Thoracic aorta (tissue), 2 donors: ENCODE data around the gene ATF5. TPM values are rescaled to one million over a fixed set of nuclear protein-coding genes. Genes with fewer than 3 reads are reported as not detected.

Experiments used
- ATAC-seq: fragments of 150-250 bp; one replicate; pipeline ENCODE4 v1.8.0; 2017; ENCODE audit warnings: low read depth; ENCODE audit not compliant: insufficient number of reproducible peaks, low FRiP score
- DNase-seq: peaks from one replicate; pipeline ENCODE4 v3.0.0-alpha.2; 2020; ENCODE audit warnings: low spot score
- H3K27ac ChIP-seq, 2 donors: fragments of 200-600 bp; sonication (generic); 1 replicate in 1 of 2; 2 replicates in 1 of 2; pipeline ENCODE4 v1.5.1; 2016; ENCODE audit warnings: mild to moderate bottlenecking in 2 of 2, moderate library complexity in 2 of 2
- H3K27me3 ChIP-seq: fragments of 200-600 bp; sonication (generic); replicated peaks from 2 replicates; pipeline ENCODE4 v1.6.0; 2016; ENCODE audit warnings: mild to moderate bottlenecking; ENCODE audit not compliant: insufficient read depth
- H3K36me3 ChIP-seq: fragments of 200-600 bp; sonication (generic); one replicate; pipeline ENCODE4 v1.5.1; 2016
- H3K4me1 ChIP-seq, 2 donors: fragments of 200-600 bp; sonication (generic); 1 replicate in 1 of 2; 2 replicates in 1 of 2; pipeline versions ENCODE4 v1.5.1 to v1.6.0; 2016; ENCODE audit warnings: low read depth in 2 of 2, mild to moderate bottlenecking in 1 of 2; ENCODE audit not compliant: control insufficient read depth in 1 of 2
- H3K4me3 ChIP-seq: fragments of 200-600 bp; sonication (generic); 2 replicates; pipeline ENCODE4 v1.5.1; 2016; ENCODE audit warnings: mild to moderate bottlenecking
- H3K9me3 ChIP-seq: fragments of 200-600 bp; sonication (generic); 2 replicates; pipeline ENCODE4 v1.5.1; 2016
- CTCF ChIP-seq: fragments of 200-600 bp; sonication (generic); IDR thresholded peaks from one replicate; pipeline ENCODE4 v1.5.1; 2019; ENCODE audit warnings: antibody characterized with exemption
- total RNA-seq, 2 donors: library from RNA; depleted of rRNA; stranded (reverse); fragments of >200 nt; gene quantifications; one replicate each; pipeline versions ENCODE4 v1.1.0 to v1.2.3, GENCODE V29; 2016

The ATF5 gene
- total RNA-seq, 2 donors from 2014 or later: 8.4 to 9.8 TPM

- Histone ChIP-seq H3K9me3 (no peaks in the 10 kb centered on the region), H3K4me3 (no peak overlapping the region), H3K27ac (peak overlapping the region in 1 of 2 donors; percentile 42), H3K27me3 (no peaks in the 10 kb centered on the region), H3K4me1 (peaks cover 6 to 30% of the 10 kb centered on the region in 2 donors), H3K36me3 (peaks cover 10% of the 10 kb centered on the region)
- DNase-seq: no peak
- no peak for TF ChIP-seq CTCF
- ATAC-seq: no peak
These were observed 15.9 kb upstream of the ATF5 start for GRCh38 chr19:49912965-49913685.

GRCh38 chr19:49913720-49914119 lies 15.3 kb upstream of the ATF5 start:
- Histone ChIP-seq H3K27me3 (no peaks in the 10 kb centered on the region), H3K4me3 (no peak overlapping the region), H3K9me3 (no peaks in the 10 kb centered on the region), H3K36me3 (peaks cover 4% of the 10 kb centered on the region), H3K27ac (no peak overlapping the region), H3K4me1 (peaks cover 6 to 30% of the 10 kb centered on the region in 2 donors)
- DNase-seq: no peak
- no peak for ATAC-seq
- TF ChIP-seq CTCF: no peak

GRCh38 chr19:49915271-49915670 lies 13.7 kb upstream of the ATF5 start:
- peaks cover 1% of the 10 kb centered on the region for H3K36me3 ChIP-seq
- ATAC-seq (no peak), DNase-seq (no peak)
- H3K27ac ChIP-seq: no peak overlapping the region
- no peak for TF ChIP-seq CTCF
- no peaks in the 10 kb centered on the region for H3K9me3 ChIP-seq
- peaks cover 6 to 30% of the 10 kb centered on the region in 2 donors for H3K4me1 ChIP-seq
- H3K4me3 ChIP-seq: no peak overlapping the region
- H3K27me3 ChIP-seq: no peaks in the 10 kb centered on the region

- Histone ChIP-seq H3K27me3 (no peaks in the 10 kb centered on the region), H3K4me1 (peaks cover 0 to 15% of the 10 kb centered on the region in 2 donors), H3K9me3 (no peaks in the 10 kb centered on the region), H3K36me3 (peaks cover 6% of the 10 kb centered on the region), H3K4me3 (no peak overlapping the region), H3K27ac (no peak overlapping the region)
- TF ChIP-seq CTCF: no peak
- DNase-seq: no peak
- no peak for ATAC-seq
These were observed 11.9 kb upstream of the ATF5 start for GRCh38 chr19:49916839-49917733.

GRCh38 chr19:49918089-49918488 lies 10.9 kb upstream of the ATF5 start:
- Histone ChIP-seq H3K36me3 (peaks cover 6% of the 10 kb centered on the region), H3K27me3 (no peaks in the 10 kb centered on the region), H3K27ac (no peak overlapping the region), H3K9me3 (no peaks in the 10 kb centered on the region), H3K4me1 (peaks cover 0 to 5% of the 10 kb centered on the region in 2 donors), H3K4me3 (no peak overlapping the region)
- TF ChIP-seq CTCF: no peak
- no peak for ATAC-seq
- no peak for DNase-seq
